Fibroblast of pulmonary artery (primary cell): Measurements from ENCODE around the gene SIMC1.

Source experiments
- DNase-seq: peaks from one replicate; pipeline ENCODE4 v3.0.0-alpha.2; 2010; ENCODE audit warnings: low read depth
- H3K4me3 ChIP-seq: replicated peaks from 2 replicates; pipeline ENCODE4 v1.5.1; 2011; ENCODE audit warnings: low read depth, mild to moderate bottlenecking, control low read depth, low read length, moderate library complexity
- CTCF ChIP-seq: IDR thresholded peaks from 2 replicates; pipeline ENCODE4 v1.5.1; 2011; ENCODE audit warnings: mild to moderate bottlenecking, control low read depth, low read length, inconsistent platforms; ENCODE audit errors: missing control alignments

SIMC1 gene

GRCh38 chr5:176317534-176318374 lies 79.5 kb downstream of the SIMC1 start:
- H3K4me3 ChIP-seq = no peak overlapping the region
- DNase-seq = no peak

GRCh38 chr5:176319827-176320554 lies 81.8 kb downstream of the SIMC1 start:
- peak; percentile 17 for TF ChIP-seq CTCF
- no peak overlapping the region for H3K4me3 ChIP-seq
- DNase-seq = peak; percentile 21

More at GRCh38 chr5:176317534-176318374, 79.5 kb downstream of the SIMC1 start:
- no peak for TF ChIP-seq CTCF

- no peak for DNase-seq
- TF ChIP-seq CTCF = no peak
- no peak overlapping the region for H3K4me3 ChIP-seq
These were observed 82.4 kb downstream of the SIMC1 start for GRCh38 chr5:176320577-176320976.

DNA sequence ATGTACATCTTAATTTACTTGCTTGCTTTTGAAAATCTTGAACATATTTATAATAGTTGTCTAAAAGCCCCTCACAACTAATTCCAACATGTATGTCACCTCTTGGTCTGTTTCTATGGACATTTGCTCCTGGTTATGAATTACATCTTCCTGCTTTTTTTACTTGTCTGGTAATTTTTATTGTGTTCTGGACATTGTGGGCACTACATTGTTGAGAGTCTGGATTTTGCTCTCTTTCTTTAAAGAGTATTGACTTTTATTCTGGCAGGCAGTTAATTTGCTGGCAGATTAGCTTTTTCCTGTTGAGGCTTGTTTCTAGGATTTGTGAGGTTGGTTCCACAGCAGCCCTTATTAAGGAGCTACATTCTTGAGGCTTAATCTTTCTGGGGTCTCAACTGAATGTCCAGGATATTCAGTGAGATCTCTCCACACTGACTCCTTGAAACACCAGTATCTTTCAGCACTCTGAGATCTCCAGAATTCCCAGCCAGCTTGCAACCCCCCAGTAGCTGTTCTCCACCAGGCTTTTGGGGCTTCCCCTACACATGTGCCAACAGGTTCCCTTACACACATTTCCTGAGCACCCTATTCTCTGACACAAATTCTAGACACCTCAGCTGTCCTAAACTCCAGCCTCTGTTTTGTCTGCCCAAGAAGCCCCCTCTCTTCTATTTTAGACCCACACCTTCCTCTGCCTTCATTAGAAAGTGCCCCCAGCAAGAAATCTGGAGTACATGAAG lies 96.0 kb downstream of the SIMC1 start:
- TF ChIP-seq CTCF = no peak

GRCh38 chr5:176337913-176338312 lies 99.7 kb downstream of the SIMC1 start:
- no peak for TF ChIP-seq CTCF
- no peak overlapping the region for H3K4me3 ChIP-seq
- DNase-seq = no peak

More for the DNA sequence above, 96.0 kb downstream of the SIMC1 start:
- no peak for DNase-seq
- no peak overlapping the region for H3K4me3 ChIP-seq

DNA sequence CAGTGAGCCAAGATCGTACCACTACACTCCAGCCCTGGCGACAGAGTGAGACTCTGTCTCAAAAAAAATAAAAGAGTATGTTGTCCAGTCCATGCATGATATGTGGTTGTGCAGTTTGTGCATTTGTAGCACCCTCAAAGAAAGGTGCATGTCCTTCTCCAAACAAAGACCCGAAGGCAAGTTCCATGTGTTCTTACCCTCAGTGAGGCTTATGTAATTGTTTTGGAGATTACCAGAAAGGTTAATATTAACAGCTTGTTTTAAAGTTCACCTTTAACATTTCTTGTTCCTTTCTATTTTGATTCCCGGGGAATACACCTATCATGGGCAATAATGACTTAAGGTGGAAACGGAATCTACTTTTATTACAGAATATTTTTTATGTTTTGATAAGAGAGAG lies 101.1 kb downstream of the SIMC1 start:
- DNase-seq = no peak
- no peak overlapping the region for H3K4me3 ChIP-seq
- TF ChIP-seq CTCF = no peak
